Liver (tissue), 9 donors: ENCODE data around the gene BLM. TPM values are rescaled to one million over a fixed set of nuclear protein-coding genes. Genes with fewer than 3 reads are reported as not detected.

Experiments
- DNase-seq: peaks from one replicate; pipeline ENCODE4 v3.0.0-alpha.2; 2017; ENCODE audit warnings: low spot score
- H3K27ac ChIP-seq, 2 donors: one replicate each; pipeline ENCODE4 v1.7.0; 2013; ENCODE audit warnings: inconsistent platforms in 2 of 2, low read length in 2 of 2, control low read depth in 1 of 2, low read depth in 1 of 2, mild to moderate bottlenecking in 1 of 2
- H3K27me3 ChIP-seq, 4 donors: one replicate each; pipeline versions ENCODE4 v1.6.1 to v1.7.0; 2013; ENCODE audit warnings: low read length in 3 of 4, inconsistent platforms in 1 of 4, mild to moderate bottlenecking in 1 of 4, moderate library complexity in 1 of 4; ENCODE audit not compliant: control insufficient read depth in 4 of 4, insufficient read depth in 4 of 4
- H3K36me3 ChIP-seq, 4 donors: one replicate each; pipeline versions ENCODE4 v1.6.1 to v1.7.0; 2013; ENCODE audit warnings: low read length in 3 of 4, mild to moderate bottlenecking in 3 of 4, low read depth in 1 of 4, moderate library complexity in 1 of 4; ENCODE audit not compliant: control insufficient read depth in 4 of 4, insufficient read depth in 3 of 4
- H3K4me1 ChIP-seq, 4 donors: one replicate each; pipeline versions ENCODE4 v1.6.1 to v1.7.0; 2013; ENCODE audit warnings: low read length in 3 of 4, mild to moderate bottlenecking in 3 of 4, moderate library complexity in 1 of 4; ENCODE audit not compliant: control insufficient read depth in 4 of 4, insufficient read depth in 4 of 4
- H3K4me3 ChIP-seq, 3 donors: one replicate each; pipeline versions ENCODE4 v1.6.1 to v1.7.0; 2013; ENCODE audit warnings: low read length in 3 of 3, control low read depth in 1 of 3, low read depth in 1 of 3, mild to moderate bottlenecking in 1 of 3
- H3K9ac ChIP-seq, 2 donors: one replicate each; pipeline ENCODE4 v1.7.0; 2013; ENCODE audit warnings: low read length in 2 of 2, mild to moderate bottlenecking in 2 of 2, moderate library complexity in 2 of 2, control low read depth in 1 of 2, low read depth in 1 of 2
- H3K9me3 ChIP-seq, 4 donors: one replicate each; pipeline versions ENCODE4 v1.6.1 to v1.7.0; 2013; ENCODE audit warnings: low read length in 3 of 4; ENCODE audit not compliant: control insufficient read depth in 4 of 4
- EGR1 ChIP-seq, 2 donors: IDR thresholded peaks; 2 replicates each; pipeline ENCODE4 v1.6.1; 2016 to 2018; ENCODE audit warnings: antibody characterized with exemption in 2 of 2, low read depth in 2 of 2
- FOXA1 ChIP-seq: IDR thresholded peaks from 2 replicates; pipeline ENCODE4 v1.6.1; 2016; ENCODE audit warnings: antibody characterized with exemption
- FOXA2 ChIP-seq: IDR thresholded peaks from 2 replicates; pipeline ENCODE4 v1.6.1; 2016; ENCODE audit warnings: antibody characterized with exemption
- GABPA ChIP-seq, 2 donors: IDR thresholded peaks in 1 of 2; conservative IDR thresholded peaks in 1 of 2; 2 replicates each; pipeline ENCODE4 v1.6.1; 2016; ENCODE audit warnings: antibody characterized with exemption in 2 of 2, mild to moderate bottlenecking in 1 of 2, moderate library complexity in 1 of 2
- HNF4G ChIP-seq: IDR thresholded peaks from 2 replicates; pipeline ENCODE4 v1.6.1; 2016; ENCODE audit warnings: antibody characterized with exemption
- JUND ChIP-seq, 2 donors: IDR thresholded peaks; 2 replicates each; pipeline ENCODE4 v1.6.1; 2016; ENCODE audit warnings: antibody characterized with exemption in 2 of 2
- NR2F2 ChIP-seq: IDR thresholded peaks from 2 replicates; pipeline ENCODE4 v1.6.1; 2016; ENCODE audit warnings: antibody characterized with exemption
- RAD21 ChIP-seq, 2 donors: IDR thresholded peaks; 2 replicates each; pipeline ENCODE4 v1.6.1; 2016; ENCODE audit warnings: antibody characterized with exemption in 2 of 2, mild to moderate bottlenecking in 2 of 2
- RXRA ChIP-seq, 2 donors: IDR thresholded peaks; 2 replicates each; pipeline ENCODE4 v1.6.1; 2017 to 2018; ENCODE audit warnings: antibody characterized with exemption in 2 of 2, mild to moderate bottlenecking in 1 of 2
- YY1 ChIP-seq: IDR thresholded peaks from 2 replicates; pipeline ENCODE4 v1.6.1; 2016; ENCODE audit warnings: antibody characterized with exemption, mild to moderate bottlenecking
- WGBS: extraction: QIAGEN DNeasy Blood & Tissue Kit; methylation state at CpG from one replicate; pipeline ENCODE4 v1.1.7; 2013; 5-methylcytosine and 5-hydroxymethylcytosine counted together
- polyA plus RNA-seq, 2 donors: library from polyadenylated mRNA; stranded (reverse) in 1 of 2; unstranded in 1 of 2; fragments of 200-250 nt in 1 of 2; fragments of >200 nt in 1 of 2; fragmentation: Nextera tagmentation in 1 of 2; extraction: Ambion mirVana in 1 of 2; gene quantifications; one replicate each; pipeline versions ENCODE4 v1.2.1 to v1.2.3, GENCODE V29; 2013 to 2015
- total RNA-seq, 2 donors: library from RNA; depleted of rRNA; stranded (reverse); fragments of >200 nt; gene quantifications; one replicate each; pipeline ENCODE4 v1.2.3, GENCODE V29; 2014
- TF ChIP-seq, protein P1 (sequence below): fragments of 150-350 bp; IDR thresholded peaks from 2 replicates; pipeline ENCODE4 v1.5.1; 2017; ENCODE audit warnings: improper control_type of control experiment, low read depth, low read length; ENCODE audit not compliant: missing input control
- TF ChIP-seq, protein P2 (sequence below): IDR thresholded peaks from 2 replicates; pipeline ENCODE4 v1.6.1; 2016; ENCODE audit warnings: antibody characterized with exemption
- TF ChIP-seq, protein P3 (sequence below): IDR thresholded peaks from 2 replicates; pipeline ENCODE4 v1.6.1; 2016; ENCODE audit warnings: antibody characterized with exemption
- TF ChIP-seq, protein P4 (sequence below): IDR thresholded peaks from 2 replicates; pipeline ENCODE4 v1.6.1; 2016; ENCODE audit warnings: antibody characterized with exemption
- donor health status: healthy.
- donor health status: healthy.
- donor health status: healthy.
- donor health status: healthy.
- donor health status: healthy.

BLM gene
- total and polyA plus RNA-seq, 4 donors = 0.33 to 15.1 (median 0.41) TPM

DNA sequence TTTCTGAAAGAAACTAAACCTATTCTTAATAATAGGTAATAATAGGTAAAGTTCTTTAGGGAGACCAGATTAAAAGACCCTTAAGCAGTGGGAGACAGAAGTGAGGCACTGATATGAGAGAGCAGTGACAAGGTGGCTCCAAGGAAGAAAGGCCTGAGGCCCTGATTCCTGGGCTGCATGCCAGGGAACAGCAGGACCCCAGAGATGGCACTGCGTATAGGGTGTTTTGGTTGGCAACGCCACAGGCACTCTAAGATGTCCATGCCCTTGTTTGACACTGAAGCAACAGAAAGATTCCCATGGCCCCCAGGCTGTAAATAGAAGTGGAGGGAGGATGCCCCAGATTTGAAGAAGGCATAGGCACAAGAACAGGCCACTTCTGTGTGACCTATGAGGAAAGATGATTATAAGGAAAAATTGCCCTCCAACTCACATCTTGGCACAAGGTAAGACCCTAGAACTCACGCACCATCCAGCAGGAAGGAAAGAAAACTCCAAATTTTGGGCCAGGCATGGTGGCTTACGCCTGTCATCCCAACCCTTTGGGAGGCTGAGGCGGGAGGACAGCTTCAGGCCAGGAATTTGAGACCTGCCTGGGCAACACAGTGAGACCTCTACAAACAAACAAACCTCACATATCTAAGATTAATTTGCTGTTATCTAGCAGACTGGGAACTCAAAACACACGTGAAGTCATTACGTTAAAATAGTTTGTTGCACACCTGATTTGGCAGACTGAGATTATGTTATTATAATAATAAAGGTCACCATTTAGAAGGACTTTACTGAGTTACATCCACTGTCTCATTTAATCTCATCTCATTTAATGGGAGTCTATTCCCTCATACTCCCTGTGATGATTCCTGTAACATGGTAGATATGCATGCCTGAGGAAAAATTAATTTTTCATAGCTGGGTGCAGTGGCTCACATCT lies 10.5 kb upstream of the BLM start:
- TF ChIP-seq, protein P1, sequence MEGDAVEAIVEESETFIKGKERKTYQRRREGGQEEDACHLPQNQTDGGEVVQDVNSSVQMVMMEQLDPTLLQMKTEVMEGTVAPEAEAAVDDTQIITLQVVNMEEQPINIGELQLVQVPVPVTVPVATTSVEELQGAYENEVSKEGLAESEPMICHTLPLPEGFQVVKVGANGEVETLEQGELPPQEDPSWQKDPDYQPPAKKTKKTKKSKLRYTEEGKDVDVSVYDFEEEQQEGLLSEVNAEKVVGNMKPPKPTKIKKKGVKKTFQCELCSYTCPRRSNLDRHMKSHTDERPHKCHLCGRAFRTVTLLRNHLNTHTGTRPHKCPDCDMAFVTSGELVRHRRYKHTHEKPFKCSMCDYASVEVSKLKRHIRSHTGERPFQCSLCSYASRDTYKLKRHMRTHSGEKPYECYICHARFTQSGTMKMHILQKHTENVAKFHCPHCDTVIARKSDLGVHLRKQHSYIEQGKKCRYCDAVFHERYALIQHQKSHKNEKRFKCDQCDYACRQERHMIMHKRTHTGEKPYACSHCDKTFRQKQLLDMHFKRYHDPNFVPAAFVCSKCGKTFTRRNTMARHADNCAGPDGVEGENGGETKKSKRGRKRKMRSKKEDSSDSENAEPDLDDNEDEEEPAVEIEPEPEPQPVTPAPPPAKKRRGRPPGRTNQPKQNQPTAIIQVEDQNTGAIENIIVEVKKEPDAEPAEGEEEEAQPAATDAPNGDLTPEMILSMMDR = no peak
- no peak for TF ChIP-seq EGR1 (IDR thresholded peaks at IDR 0.05; ENCODE audit: low read depth in 2 of 2)
- TF ChIP-seq JUND (IDR thresholded peaks at IDR 0.05) = no peak
- no peak for TF ChIP-seq NR2F2
- TF ChIP-seq FOXA1 = no peak
- no peak for TF ChIP-seq GABPA (IDR thresholded peaks at IDR 0.05 in 1 of 2, conservative IDR thresholded peaks at IDR 0.05 in 1 of 2)
- TF ChIP-seq, protein P2, sequence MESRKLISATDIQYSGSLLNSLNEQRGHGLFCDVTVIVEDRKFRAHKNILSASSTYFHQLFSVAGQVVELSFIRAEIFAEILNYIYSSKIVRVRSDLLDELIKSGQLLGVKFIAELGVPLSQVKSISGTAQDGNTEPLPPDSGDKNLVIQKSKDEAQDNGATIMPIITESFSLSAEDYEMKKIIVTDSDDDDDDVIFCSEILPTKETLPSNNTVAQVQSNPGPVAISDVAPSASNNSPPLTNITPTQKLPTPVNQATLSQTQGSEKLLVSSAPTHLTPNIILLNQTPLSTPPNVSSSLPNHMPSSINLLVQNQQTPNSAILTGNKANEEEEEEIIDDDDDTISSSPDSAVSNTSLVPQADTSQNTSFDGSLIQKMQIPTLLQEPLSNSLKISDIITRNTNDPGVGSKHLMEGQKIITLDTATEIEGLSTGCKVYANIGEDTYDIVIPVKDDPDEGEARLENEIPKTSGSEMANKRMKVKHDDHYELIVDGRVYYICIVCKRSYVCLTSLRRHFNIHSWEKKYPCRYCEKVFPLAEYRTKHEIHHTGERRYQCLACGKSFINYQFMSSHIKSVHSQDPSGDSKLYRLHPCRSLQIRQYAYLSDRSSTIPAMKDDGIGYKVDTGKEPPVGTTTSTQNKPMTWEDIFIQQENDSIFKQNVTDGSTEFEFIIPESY = no peak
- TF ChIP-seq RXRA (IDR thresholded peaks at IDR 0.05) = no peak
- TF ChIP-seq YY1 = no peak
- TF ChIP-seq FOXA2 = no peak
- Histone ChIP-seq H3K4me3 (no peak overlapping the region), H3K27me3 (no peaks in the 10 kb centered on the region), H3K27ac (no peak overlapping the region), H3K9ac (no peak overlapping the region), H3K36me3 (no peaks in the 10 kb centered on the region), H3K9me3 (no peaks in the 10 kb centered on the region), H3K4me1 (no peaks in the 10 kb centered on the region)
- WGBS = 99% methylated on average over 7 of the region's 7 CpGs
- no peak for DNase-seq

DNA sequence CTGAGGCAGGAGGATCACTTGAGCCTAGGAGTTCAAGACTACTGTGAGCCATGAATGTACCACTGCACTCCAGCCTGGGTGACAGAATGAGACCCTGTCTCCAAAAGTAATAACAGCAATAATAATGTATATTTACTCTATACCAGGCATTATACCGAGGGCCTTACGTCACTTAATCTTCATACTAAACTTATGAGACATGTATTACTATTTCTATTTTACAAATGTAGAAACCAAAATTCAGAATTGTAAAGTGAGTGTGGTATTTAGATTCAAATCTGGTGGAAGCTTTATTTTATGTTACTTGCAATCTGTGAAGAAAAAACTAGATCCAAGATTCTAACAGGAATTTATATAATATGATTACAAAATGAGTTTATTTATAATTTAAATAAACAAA lies 9.7 kb upstream of the BLM start:
- H3K9ac ChIP-seq = no peak overlapping the region
- no peak overlapping the region for H3K4me3 ChIP-seq
- no peak for TF ChIP-seq NR2F2
- no peak for TF ChIP-seq FOXA1
- TF ChIP-seq, protein P3, sequence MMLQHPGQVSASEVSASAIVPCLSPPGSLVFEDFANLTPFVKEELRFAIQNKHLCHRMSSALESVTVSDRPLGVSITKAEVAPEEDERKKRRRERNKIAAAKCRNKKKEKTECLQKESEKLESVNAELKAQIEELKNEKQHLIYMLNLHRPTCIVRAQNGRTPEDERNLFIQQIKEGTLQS = no peak
- TF ChIP-seq HNF4G = no peak
- TF ChIP-seq, protein P4, sequence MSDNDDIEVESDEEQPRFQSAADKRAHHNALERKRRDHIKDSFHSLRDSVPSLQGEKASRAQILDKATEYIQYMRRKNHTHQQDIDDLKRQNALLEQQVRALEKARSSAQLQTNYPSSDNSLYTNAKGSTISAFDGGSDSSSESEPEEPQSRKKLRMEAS = no peak
- no peak for TF ChIP-seq RAD21 (IDR thresholded peaks at IDR 0.05)
- TF ChIP-seq, protein P1 = no peak
- no peak for TF ChIP-seq JUND (IDR thresholded peaks at IDR 0.05)
- no peak for DNase-seq
- no peaks in the 10 kb centered on the region for H3K4me1 ChIP-seq
- H3K9me3 ChIP-seq = no peaks in the 10 kb centered on the region
- WGBS = 92% methylated on average over 2 of the region's 2 CpGs
- no peaks in the 10 kb centered on the region for H3K27me3 ChIP-seq
- H3K36me3 ChIP-seq = no peaks in the 10 kb centered on the region
- no peak overlapping the region for H3K27ac ChIP-seq
